Retinal pigment epithelial cell (primary cell): ENCODE measurements around the gene TRMU.
A peak's percentile ranks its signal among the peaks of the same experiment; 100 is the strongest.

Experiments
- DNase-seq: peaks from one replicate; pipeline ENCODE4 v3.0.0-alpha.2; 2010; ENCODE audit warnings: low read depth
- H3K4me3 ChIP-seq: 2 replicates; pipeline ENCODE4 v1.5.1; 2011; ENCODE audit warnings: mild to moderate bottlenecking, low read length, control low read depth, moderate library complexity
- TF ChIP-seq, protein P1 (sequence below): conservative IDR thresholded peaks from 2 replicates; pipeline ENCODE4 v1.5.1; 2011; ENCODE audit warnings: low read depth, low read length, control low read depth, inconsistent platforms

The TRMU gene

DNA sequence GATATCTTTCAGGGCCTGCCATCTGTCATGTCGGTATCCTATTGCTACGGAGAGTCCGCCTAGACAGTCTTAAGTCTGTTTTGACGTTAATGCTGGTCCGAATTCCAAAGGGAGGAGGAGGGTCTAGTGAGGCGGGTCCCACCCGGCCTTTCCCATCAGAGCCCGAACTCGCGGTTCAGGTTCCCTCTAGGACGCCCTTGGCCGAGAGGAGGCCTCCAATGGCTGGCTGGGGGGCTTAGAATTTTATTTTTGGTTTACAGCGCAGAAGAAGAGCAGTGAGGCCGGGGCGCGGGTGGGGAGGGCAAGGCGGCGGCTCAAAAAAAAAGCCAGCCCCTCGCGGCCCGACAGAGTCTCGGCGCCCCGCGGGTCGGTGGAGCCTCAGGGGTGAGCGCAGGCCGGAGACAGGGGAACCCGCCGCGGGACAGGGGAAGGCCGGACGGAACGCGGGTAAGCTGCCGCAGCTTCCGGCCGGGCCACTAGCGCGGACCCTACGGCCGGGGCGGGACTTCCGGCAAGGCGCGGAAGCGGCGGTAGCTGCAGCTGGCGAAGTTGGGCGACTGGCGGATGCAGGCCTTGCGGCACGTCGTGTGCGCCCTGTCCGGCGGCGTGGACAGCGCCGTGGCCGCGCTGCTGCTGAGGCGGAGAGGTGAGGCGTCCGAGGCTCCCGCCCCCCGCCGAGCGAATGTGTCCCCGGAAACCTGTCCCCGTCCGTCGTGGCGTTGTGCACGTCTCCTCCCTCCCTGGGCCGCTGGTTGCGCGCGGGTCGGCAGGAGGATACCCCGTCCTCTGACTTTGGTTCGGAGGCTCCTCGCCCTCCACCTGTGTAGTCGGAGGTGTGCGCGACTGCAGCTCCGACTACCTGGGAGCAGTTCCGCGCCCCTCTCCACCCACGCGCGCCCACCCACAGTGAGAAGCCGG lies at the start of gene TRMU:
TRMU (plus strand) TSS at position 514 of the 918 bp plus-strand sequence; CDS start at position 565, 51 bp downstream.
- TF ChIP-seq, protein P1, sequence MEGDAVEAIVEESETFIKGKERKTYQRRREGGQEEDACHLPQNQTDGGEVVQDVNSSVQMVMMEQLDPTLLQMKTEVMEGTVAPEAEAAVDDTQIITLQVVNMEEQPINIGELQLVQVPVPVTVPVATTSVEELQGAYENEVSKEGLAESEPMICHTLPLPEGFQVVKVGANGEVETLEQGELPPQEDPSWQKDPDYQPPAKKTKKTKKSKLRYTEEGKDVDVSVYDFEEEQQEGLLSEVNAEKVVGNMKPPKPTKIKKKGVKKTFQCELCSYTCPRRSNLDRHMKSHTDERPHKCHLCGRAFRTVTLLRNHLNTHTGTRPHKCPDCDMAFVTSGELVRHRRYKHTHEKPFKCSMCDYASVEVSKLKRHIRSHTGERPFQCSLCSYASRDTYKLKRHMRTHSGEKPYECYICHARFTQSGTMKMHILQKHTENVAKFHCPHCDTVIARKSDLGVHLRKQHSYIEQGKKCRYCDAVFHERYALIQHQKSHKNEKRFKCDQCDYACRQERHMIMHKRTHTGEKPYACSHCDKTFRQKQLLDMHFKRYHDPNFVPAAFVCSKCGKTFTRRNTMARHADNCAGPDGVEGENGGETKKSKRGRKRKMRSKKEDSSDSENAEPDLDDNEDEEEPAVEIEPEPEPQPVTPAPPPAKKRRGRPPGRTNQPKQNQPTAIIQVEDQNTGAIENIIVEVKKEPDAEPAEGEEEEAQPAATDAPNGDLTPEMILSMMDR: no peak
- peak within 1 kb of the TSS; percentile 87 for H3K4me3 ChIP-seq
- peak; percentile 46 for DNase-seq

- TF ChIP-seq, protein P1: no peak
- DNase-seq: no peak
- no peak overlapping the region for H3K4me3 ChIP-seq
These were observed 49.5 kb upstream of the TRMU start for GRCh38 chr22:46286006-46286405.

- no peak overlapping the region for H3K4me3 ChIP-seq
- TF ChIP-seq, protein P1: no peak
- DNase-seq: no peak
These were observed 48.3 kb upstream of the TRMU start for GRCh38 chr22:46286941-46287872.

- no peak overlapping the region for H3K4me3 ChIP-seq
- TF ChIP-seq, protein P1: no peak
- no peak for DNase-seq
These were observed 47.4 kb upstream of the TRMU start for GRCh38 chr22:46287873-46288751.

DNA sequence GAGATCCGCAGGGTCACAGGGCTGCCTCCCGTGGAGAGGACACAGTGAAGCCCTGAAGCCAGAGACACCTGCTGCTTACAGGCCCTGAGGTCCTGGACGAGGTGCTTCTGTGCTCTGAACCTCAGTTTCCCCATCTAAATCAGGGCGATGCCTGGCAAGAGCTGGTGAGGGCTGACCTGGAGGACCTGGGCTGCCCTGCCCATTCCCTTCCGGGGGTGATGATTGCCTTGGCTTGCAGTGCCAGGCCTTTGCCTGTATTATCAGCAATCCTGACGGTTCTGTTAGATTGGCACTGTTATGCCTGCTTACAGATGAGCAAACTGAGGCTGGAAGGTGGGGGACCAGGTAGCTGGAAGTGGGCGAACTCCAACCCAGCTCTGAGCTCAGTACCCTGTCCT lies 46.7 kb upstream of the TRMU start:
- no peak overlapping the region for H3K4me3 ChIP-seq
- TF ChIP-seq, protein P1: no peak

DNA sequence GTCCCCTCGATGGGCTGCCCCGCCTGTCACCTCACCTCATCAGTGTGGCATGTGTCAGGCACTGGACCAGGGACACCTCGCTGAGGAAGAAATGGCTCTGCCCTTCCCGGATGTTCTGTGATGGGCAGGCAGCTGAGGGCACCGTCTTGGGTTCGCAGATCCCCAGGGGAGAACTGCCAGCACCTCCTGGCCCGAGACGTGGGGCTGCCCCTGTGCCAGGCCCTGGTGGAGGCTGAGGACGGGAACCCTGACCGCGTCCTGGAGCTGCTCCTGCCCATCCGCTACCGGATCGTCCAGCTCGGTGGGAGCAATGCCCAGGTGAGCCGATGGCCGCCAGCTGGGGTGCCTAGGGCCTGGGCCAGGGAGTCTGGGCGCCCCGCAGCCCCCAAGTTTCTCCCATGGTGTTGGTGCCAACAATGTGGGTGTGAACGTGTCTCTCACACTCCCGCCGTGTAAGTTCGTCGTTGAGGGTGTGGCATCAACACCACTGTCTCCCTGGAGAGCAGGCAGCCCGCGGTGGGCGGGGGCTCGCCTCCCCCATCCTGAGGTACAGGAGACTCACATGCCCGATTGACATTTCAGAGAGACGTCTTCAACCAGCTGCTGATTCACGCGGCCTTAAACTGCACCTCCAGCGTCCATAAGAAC lies 46.1 kb upstream of the TRMU start:
- H3K4me3 ChIP-seq: no peak overlapping the region
- TF ChIP-seq, protein P1: no peak
- no peak for DNase-seq

More for the DNA sequence above, 46.7 kb upstream of the TRMU start:
- no peak for DNase-seq
